Camera-type eye (tissue), 1 donor: ENCODE data around the gene PRELID1. TPM values are rescaled to one million over a fixed set of nuclear protein-coding genes. Genes with fewer than 3 reads are reported as not detected.

Source experiments
- total RNA-seq: library from RNA; depleted of rRNA; stranded (reverse); fragments of >200 nt; gene quantifications from one replicate; pipeline ENCODE4 v1.2.3, GENCODE V29; 2014

PRELID1 gene
- total RNA-seq, result 45.3 TPM

GRCh38 chr5:177303121-177303924, at the start of gene PRELID1, which contains the start of gene RAB24:
Gene PRELID1, plus strand, starts transcription at chr5:177303799. Its CDS starts 187 bp downstream, at chr5:177303986.
Gene RAB24, minus strand, starts transcription at chr5:177303719. Its CDS starts 431 bp downstream, at chr5:177303288.

GRCh38 chr5:177311723-177312648, 8.4 kb downstream of the PRELID1 start, which contains the start of gene MXD3:
Gene MXD3, minus strand, starts transcription at chr5:177311898. Its CDS starts 68 bp downstream, at chr5:177311830.

GRCh38 chr5:177351392-177352329, 48.1 kb downstream of the PRELID1 start, which contains the start of gene LMAN2:
Gene LMAN2, minus strand, starts transcription at chr5:177351668. Its CDS starts 21 bp downstream, at chr5:177351647.

Other genes starting within 250 kb of the PRELID1 start
- gene FGFR4, start 216.9 kb upstream of the PRELID1 start, total RNA-seq, result 8.6 TPM
- gene NSD1, start 170.0 kb upstream of the PRELID1 start, total RNA-seq, result 111 TPM
- 29.4 TPM for gene RAB24, start 80 bp upstream of the PRELID1 start, total RNA-seq
- 14.5 TPM for gene MXD3, start 8.1 kb downstream of the PRELID1 start, total RNA-seq
- 150 TPM for gene LMAN2, start 47.9 kb downstream of the PRELID1 start, total RNA-seq
- gene RGS14, start 54.1 kb downstream of the PRELID1 start, total RNA-seq, result 5.1 TPM
- not detected for gene SLC34A1, start 80.6 kb downstream of the PRELID1 start, total RNA-seq
- gene PFN3, start 96.9 kb downstream of the PRELID1 start, total RNA-seq, result not detected
- gene F12, start 105.8 kb downstream of the PRELID1 start, total RNA-seq, result 1.9 TPM
- gene GRK6, start 122.9 kb downstream of the PRELID1 start, total RNA-seq, result 22.2 TPM
- 4.8 TPM for gene PRR7, start 143.0 kb downstream of the PRELID1 start, total RNA-seq
- 132 TPM for gene DBN1, start 169.8 kb downstream of the PRELID1 start, total RNA-seq
- gene PDLIM7, start 193.8 kb downstream of the PRELID1 start, total RNA-seq, result 64.4 TPM
- gene DOK3, start 206.0 kb downstream of the PRELID1 start, total RNA-seq, result 4.8 TPM
- gene DDX41, start 213.2 kb downstream of the PRELID1 start, total RNA-seq, result 68.6 TPM